GM21447 (cell line): ENCODE measurements around the gene DDTL.
"Not testable (repeated sequence)": the region's sequence is repeated elsewhere in the genome, so short reads cannot be mapped to it uniquely, and the experiment has no call there.

Experiments used
- ATAC-seq: cut with Tn5 transposase; IDR thresholded peaks from one replicate; pipeline ENCODE4 v1.9.1; 2021; ENCODE audit not compliant: unreplicated experiment

Gene DDTL

GRCh38 chr22:23969071-23969470 is 2.4 kb downstream of the DDTL start:
- ATAC-seq = no peak

- ATAC-seq = no peak
These were observed 3.5 kb downstream of the DDTL start for GRCh38 chr22:23970201-23970641.

DNA sequence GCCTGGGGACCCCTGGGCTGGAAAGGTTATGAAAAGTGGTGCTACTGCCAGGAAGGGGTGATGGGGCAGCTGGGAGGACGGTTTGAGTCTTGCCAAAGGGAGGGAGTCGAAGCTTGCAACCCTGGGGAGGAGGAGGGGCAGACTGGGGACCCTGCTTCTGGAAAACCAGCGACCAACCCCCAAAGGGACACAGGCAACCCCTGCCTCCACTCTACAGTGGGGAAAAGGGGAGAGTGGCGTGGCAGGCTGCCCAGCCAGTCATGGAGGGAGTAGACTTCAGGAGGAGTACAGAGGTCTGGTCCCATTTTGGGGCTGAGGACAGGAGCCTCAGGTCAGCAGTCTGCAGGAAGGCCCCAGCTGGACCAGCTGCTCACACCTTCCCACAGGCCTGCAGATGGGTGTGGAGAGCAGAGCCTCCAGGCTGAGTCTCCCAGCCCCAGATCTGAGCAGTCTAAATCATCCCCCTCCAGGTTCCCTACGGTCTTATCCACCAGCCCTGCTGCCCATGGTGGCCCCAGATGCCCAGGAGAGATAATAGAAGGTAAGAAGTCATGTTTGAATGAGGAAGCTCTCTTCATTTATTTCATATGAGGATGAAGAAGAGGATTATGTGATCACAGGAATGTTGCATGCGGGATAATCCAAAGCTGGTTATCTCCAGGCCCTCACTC is 4.3 kb downstream of the DDTL start:
- no peak for ATAC-seq

DNA sequence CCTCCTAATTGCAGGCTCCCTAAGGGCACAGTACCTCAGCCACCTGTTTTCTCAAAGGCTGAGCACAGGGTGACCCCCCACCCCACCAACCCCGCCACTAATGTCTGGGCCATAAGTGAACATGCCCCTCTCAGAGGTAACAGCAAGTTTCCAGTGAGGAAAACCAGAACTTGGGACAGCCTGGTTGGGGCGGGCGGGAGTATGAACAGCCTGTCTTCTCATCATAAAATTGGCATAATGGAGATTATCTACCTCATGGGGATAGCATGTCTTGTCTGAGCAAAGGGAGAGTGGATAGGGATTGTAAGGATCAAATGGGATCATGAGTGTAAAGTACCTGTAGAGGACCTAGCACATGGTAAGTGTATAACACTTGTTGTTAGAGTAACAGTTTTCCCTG is 5.2 kb downstream of the DDTL start:
- ATAC-seq = not testable (repeated sequence)

DNA sequence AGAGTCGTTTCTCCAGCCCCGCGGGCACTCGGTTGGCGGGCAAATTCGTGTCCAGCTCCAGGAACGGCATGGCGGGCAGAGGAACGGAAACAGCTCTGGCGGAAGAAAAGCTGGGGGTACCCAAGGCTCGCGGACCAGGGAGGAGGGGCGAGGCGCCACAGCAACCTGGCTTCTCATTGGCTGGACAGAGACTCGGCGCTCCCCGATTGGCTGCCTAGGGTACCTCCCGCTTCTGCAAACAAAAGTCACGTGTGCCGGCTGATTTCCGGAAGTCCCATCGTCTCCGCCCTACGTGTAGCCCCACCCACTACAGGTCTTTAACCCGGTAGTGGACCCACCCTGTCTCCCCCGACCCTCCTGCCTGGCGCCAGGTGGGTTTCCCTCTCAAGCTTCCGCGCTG is 7.7 kb downstream of the DDTL start, which contains the start of gene DDT:
Gene DDT (minus strand): TSS at position 97 of the 400 bp plus-strand sequence. CDS start 27 bp downstream, at position 70.
- ATAC-seq = peak; percentile 84

- peak; percentile 50 for ATAC-seq
These were observed 8.2 kb downstream of the DDTL start for GRCh38 chr22:23974836-23975352.

- ATAC-seq = not testable (repeated sequence)
These were observed 10.6 kb downstream of the DDTL start for GRCh38 chr22:23977304-23977703.

DNA sequence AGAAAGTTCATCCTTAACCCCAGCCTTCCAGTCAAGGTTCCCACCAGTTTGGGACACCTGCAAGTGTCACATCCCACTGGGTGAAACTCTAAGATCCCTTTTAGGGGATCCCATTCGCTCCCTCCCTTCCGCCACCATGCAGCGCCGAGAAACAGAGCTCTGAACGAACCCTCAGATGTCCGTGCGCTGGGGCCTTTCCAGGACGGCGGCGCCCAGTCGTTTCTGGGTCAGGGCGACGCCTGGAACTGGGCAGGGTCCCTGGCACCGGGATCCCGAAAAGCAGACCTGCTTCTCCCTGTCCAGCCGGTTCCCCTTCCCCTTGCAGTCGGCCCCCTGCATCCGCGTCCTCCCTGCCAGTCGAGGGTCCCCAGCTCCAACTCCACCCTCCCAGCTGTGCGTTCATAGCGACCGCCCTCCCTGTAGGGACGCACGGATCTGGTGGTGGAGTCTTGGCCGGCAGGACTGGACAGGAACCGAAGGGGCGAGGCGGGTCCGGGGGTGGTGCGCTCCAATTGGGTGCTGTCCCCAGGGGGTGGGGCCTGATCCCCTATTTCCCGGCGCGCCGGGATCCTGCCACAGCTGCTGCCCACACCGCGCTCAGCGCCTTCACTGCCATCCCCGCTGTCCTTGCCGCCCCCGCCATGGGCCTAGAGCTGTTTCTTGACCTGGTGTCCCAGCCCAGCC is 13.0 kb downstream of the DDTL start, which contains the start of gene GSTT2:
Gene GSTT2 (plus strand): TSS at position 578 of the 684 bp plus-strand sequence.
- ATAC-seq = not testable (repeated sequence)

DNA sequence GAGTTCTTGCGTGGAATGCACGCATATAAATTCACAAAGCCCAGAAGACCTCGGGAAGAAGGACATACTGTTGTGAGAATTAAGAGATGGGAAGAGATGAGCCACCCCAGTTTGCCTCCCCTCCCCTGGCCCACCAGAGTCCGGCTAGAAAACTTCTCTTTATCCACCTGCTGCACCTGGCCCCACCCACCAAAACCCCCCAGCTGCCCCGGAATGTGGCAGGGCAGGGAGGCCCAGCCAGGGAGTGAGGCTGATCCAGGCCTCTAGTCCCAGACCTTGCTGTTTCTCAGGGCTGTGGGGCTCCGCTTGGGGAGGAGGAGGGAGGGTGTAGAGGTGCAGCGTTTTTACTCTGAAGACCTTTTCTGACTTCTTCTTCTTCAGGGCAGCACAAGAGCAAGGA is 13.9 kb downstream of the DDTL start:
- not testable (repeated sequence) for ATAC-seq

DNA sequence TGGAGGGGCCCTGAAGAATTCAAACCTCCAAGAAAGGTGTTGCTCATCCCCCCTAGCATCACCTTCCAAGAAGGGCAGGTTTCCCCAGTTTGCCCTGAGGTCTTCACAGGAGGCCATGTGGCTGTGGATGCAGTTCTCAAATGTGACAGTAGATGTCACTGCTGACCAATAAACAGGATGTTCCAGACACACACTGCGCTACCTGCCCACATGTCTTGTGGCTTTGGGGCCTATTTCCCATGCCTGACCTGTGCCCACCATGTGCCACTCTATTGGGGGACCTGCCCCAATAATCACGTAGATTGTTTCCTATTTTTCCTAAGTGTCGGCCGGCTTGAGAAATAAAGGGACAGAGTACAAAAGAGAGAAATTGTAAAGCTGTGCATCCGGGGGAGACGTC is 17.7 kb downstream of the DDTL start:
- no peak for ATAC-seq

- not testable (repeated sequence) for ATAC-seq
These were observed 19.4 kb downstream of the DDTL start for GRCh38 chr22:23986089-23986488.

DNA sequence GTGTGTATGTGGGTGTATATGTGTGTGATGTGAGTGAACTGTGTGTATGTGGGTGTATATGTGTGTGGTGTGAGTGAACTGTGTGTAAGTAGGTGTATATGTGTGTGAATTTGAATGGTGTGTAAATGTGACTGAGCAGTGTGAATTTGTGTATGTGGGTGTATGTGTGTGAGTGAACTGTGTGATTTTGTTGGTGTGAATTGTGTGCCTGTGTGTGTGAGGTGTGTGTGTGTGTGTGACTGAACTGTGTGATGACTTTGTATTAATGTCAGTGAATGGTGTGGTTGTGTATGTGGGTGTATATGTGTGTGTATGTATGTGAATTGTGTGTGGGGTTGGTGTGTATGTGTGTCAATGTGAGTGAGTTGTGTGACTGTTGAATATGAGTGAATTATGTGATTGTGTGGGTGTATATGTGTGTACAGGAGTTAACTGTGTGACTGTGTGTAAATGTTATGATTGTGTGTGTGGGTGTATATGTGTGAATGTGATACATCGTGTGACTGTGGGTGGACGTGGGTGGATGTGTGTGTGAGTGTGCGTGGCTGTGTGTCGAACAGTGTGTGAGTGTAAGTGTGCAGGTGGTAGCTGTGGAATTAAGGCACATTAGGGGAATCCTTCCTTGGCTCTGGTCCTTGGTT is 20.0 kb downstream of the DDTL start:
- not testable (repeated sequence) for ATAC-seq

DNA sequence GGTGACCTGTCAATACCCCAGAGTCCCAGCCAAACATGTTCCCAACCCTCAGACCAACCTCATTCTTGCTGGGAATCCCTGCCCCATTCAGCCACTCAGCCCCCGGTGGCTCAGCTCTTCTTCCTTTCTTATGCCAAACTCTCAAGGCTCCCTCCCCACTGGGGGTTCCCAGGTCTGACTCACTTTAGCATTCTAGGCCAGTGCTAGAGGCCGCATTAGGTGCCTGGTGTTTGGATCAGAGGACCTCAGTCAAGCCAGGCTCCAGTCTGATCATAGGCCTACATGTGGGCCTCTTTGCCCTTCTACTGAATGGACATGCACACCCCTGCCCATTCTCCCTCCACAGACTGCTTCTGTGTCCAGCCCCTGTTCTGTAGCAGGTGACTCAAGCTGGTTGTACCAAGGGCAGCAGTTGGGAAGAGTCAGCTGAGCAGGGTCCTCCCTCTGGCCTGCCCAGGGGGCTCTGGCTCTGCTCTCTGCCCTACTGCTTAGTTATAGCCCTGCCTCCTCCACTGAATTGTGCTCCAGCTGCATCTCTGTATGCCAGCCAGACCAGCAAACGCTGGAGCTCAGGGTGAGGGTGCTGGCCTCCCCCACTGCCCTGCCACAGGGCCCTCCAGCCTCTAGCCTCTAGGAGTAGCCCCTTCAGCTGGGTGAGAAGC is 23.0 kb downstream of the DDTL start:
- ATAC-seq = not testable (repeated sequence)

GRCh38 chr22:23993080-23993479 is 26.4 kb downstream of the DDTL start:
- ATAC-seq = not testable (repeated sequence)

GRCh38 chr22:23993581-23994177 is 27.0 kb downstream of the DDTL start:
- ATAC-seq = not testable (repeated sequence)

GRCh38 chr22:23997092-23997491 is 30.4 kb downstream of the DDTL start:
- ATAC-seq = no peak

DNA sequence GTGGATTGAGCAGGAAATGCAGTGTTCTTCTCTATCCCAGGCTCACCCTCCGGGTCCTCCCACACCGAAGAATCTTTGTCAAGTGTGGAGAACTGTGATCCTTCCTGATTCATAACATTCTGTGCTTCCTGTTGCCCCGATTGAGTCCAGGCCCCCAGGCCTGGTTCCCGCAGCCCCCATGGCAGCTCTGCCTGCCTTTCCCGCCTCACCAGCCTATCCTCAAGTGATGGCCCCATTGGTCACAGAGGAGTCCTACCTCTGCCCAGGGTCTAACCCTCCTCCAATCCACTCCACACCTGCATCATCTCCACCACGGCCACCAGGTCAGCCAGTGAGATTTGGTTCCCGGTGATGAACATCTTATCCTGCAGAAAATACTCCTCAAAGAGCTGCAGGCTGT is 33.1 kb downstream of the DDTL start:
- ATAC-seq = not testable (repeated sequence)

GRCh38 chr22:24001314-24001713 is 34.6 kb downstream of the DDTL start:
- ATAC-seq = no peak

GRCh38 chr22:24002272-24002671 is 35.6 kb downstream of the DDTL start:
- no peak for ATAC-seq

GRCh38 chr22:24002851-24003250 is 36.2 kb downstream of the DDTL start:
- no peak for ATAC-seq

DNA sequence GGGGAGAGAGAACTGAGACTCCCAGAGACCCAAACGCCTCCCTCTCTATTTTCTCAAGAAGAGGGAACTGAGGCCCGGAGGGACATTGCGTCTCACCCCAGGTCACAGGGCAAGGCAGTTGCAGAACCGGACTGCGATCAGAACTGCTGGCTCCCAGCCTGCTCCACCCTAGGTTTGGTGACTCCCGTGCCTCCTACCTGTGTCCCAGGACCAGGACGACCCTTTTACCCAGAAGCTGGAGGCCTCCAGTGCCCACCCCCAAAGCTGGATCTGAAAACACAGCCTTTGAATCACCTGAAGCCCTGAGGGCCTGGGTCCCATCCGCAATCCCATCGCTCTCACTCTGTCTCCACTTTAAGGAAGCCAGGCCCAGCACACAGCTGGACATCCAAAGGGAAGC is 37.2 kb downstream of the DDTL start:
- ATAC-seq = no peak
